HG03097 (cell line): Measurements from ENCODE around the gene SPRED2.
A peak's percentile ranks its signal among the peaks of the same experiment; 100 is the strongest.

Experiments
- ATAC-seq: cut with Tn5 transposase; IDR thresholded peaks from one replicate; pipeline ENCODE4 v1.9.1; 2021; ENCODE audit not compliant: unreplicated experiment, low FRiP score

The SPRED2 gene

GRCh38 chr2:65443509-65444186 is 11.2 kb upstream of the SPRED2 start:
- ATAC-seq = no peak

- no peak for ATAC-seq
Observed at GRCh38 chr2:65442420-65443020, 10.1 kb upstream of the SPRED2 start.

GRCh38 chr2:65438137-65438899 is 5.9 kb upstream of the SPRED2 start:
- ATAC-seq = no peak

GRCh38 chr2:65437392-65438135 is 5.2 kb upstream of the SPRED2 start:
- no peak for ATAC-seq

- ATAC-seq = peak; percentile 57
Observed at GRCh38 chr2:65436824-65437221, 4.4 kb upstream of the SPRED2 start.

- peak; percentile 36 for ATAC-seq
Observed at GRCh38 chr2:65436169-65436823, 3.9 kb upstream of the SPRED2 start.

- ATAC-seq = peak; percentile 20
Observed at GRCh38 chr2:65435625-65436168, 3.3 kb upstream of the SPRED2 start.

GRCh38 chr2:65434592-65435241 is 2.3 kb upstream of the SPRED2 start:
- no peak for ATAC-seq

GRCh38 chr2:65431421-65432226 is 775 bp downstream of the SPRED2 start:
- ATAC-seq = peak; percentile 29

GRCh38 chr2:65430603-65431420 is 1.6 kb downstream of the SPRED2 start:
- ATAC-seq = peak; percentile 24

- ATAC-seq = no peak
Observed at GRCh38 chr2:65429786-65430602, 2.4 kb downstream of the SPRED2 start.

GRCh38 chr2:65427532-65427931 is 4.9 kb downstream of the SPRED2 start:
- no peak for ATAC-seq

- ATAC-seq = no peak
Observed at GRCh38 chr2:65425276-65425675, 7.1 kb downstream of the SPRED2 start.

- ATAC-seq = no peak
Observed at GRCh38 chr2:65424391-65424790, 8.0 kb downstream of the SPRED2 start.

GRCh38 chr2:65421432-65421748 is 11.0 kb downstream of the SPRED2 start:
- no peak for ATAC-seq

- peak; percentile 50 for ATAC-seq
Observed at GRCh38 chr2:65420712-65421431, 11.5 kb downstream of the SPRED2 start.
